HepG2 (cell line): ENCODE results near the gene MYADML2. TPM values are rescaled to one million over a fixed set of nuclear protein-coding genes. Genes with fewer than 3 reads are reported as not detected.

Experiments used
- ATAC-seq: fragments of 200-7000 bp; cut with Tn5 transposase; 3 replicates; pipeline ENCODE4 v1.9.1; 2020; ENCODE audit warnings: mild to moderate bottlenecking, moderate library complexity
- BruUV-seq: library from RNA; stranded (reverse); fragments of 400-500 nt; replicated peaks from 2 replicates; lab custom pipeline; 2021; lab: Mats Ljungman, UMichigan
- CTCF ChIA-PET: fragments of 300-600 bp; formaldehyde crosslinking; extraction: SDS; loops from one replicate; lab custom pipeline; 2021; ENCODE audit warnings: low total read pairs, inconsistent platforms, low intra/inter-chr PET ratio; lab: Yijun Ruan, JAX
- POLR2A ChIA-PET: fragments of 350-600 bp; sonication (Branson Sonifier 250); formaldehyde crosslinking; loops from one replicate; lab custom pipeline; 2020; ENCODE audit warnings: antibody characterized with exemption, inconsistent platforms; lab: Yijun Ruan, JAX
- DNase-seq: peaks from one replicate; pipeline ENCODE4 v3.0.0-alpha.2; 2015; ENCODE audit warnings: low spot score
- FAIRE-seq: peaks from 3 replicates; lab custom pipeline; 2011; peaks lifted over from hg19 to GRCh38; lab: Jason Lieb, UNC
- H2AFZ ChIP-seq: one replicate; pipeline ENCODE4 v1.6.1; 2011; ENCODE audit warnings: low read length, inconsistent platforms
- H3K27ac ChIP-seq: fragments of 300-600 bp; 3 replicates; pipeline ENCODE4 v1.8.0; 2011; ENCODE audit warnings: mixed run types, mild to moderate bottlenecking, mixed read lengths, low read length, inconsistent platforms; ENCODE audit not compliant: insufficient read depth; ENCODE audit errors: extremely low read length
- H3K27me3 ChIP-seq, 2 experiments: fragments of 200-600 bp in 1 of 2; 2 replicates in 1 of 2; 3 replicates in 1 of 2; pipeline versions ENCODE4 v1.6.0 to v1.8.0; 2011; ENCODE audit warnings: low read length in 2 of 2, mild to moderate bottlenecking in 2 of 2, moderate library complexity in 2 of 2, inconsistent platforms in 1 of 2; ENCODE audit not compliant: insufficient read depth in 2 of 2, control insufficient read depth in 1 of 2
- H3K36me3 ChIP-seq, 2 experiments: fragments of 200-600 bp in 1 of 2; replicated peaks in 1 of 2; 2 replicates in 1 of 2; 3 replicates in 1 of 2; pipeline versions ENCODE4 v1.5.1 to v1.8.0; 2011; ENCODE audit warnings: low read length in 2 of 2, inconsistent platforms in 1 of 2; ENCODE audit not compliant: insufficient read depth in 2 of 2, control insufficient read depth in 1 of 2
- H3K4me1 ChIP-seq: 2 replicates; pipeline ENCODE4 v1.5.1; 2012; ENCODE audit warnings: low read length, inconsistent platforms; ENCODE audit not compliant: insufficient read depth
- H3K4me2 ChIP-seq: 2 replicates; pipeline ENCODE4 v1.6.0; 2011; ENCODE audit warnings: low read depth, low read length, inconsistent platforms
- H3K4me3 ChIP-seq, 3 experiments: fragments of 200-600 bp in 1 of 3; sonication (generic), shearing (Covaris generic) in 1 of 3; replicated peaks in 1 of 3; 2 replicates each; pipeline ENCODE4 v1.5.1; 2011 to 2016; ENCODE audit warnings: low read length in 3 of 3, inconsistent platforms in 2 of 3, low read depth in 2 of 3, mild to moderate bottlenecking in 2 of 3, control low read depth in 1 of 3, mixed read lengths in 1 of 3; ENCODE audit not compliant: insufficient read depth in 1 of 3
- H3K79me2 ChIP-seq: one replicate; pipeline ENCODE4 v1.6.1; 2011; ENCODE audit warnings: low read length, inconsistent platforms; ENCODE audit not compliant: insufficient read depth
- H3K9ac ChIP-seq: 2 replicates; pipeline ENCODE4 v1.6.0; 2011; ENCODE audit warnings: mild to moderate bottlenecking, low read depth, low read length, inconsistent platforms; ENCODE audit not compliant: insufficient read depth
- H3K9me3 ChIP-seq: 2 replicates; pipeline ENCODE4 v1.5.1; 2012; ENCODE audit warnings: mild to moderate bottlenecking, low read length
- H4K20me1 ChIP-seq: 2 replicates; pipeline ENCODE4 v1.6.0; 2011; ENCODE audit warnings: inconsistent platforms, mild to moderate bottlenecking, low read length, moderate library complexity; ENCODE audit not compliant: insufficient read depth
- AHR ChIP-seq: IDR thresholded peaks from 2 replicates; pipeline ENCODE4 v1.6.1; 2018; ENCODE audit warnings: missing genetic modification reagents, missing compliant biosample characterization
- CENPX ChIP-seq: sonication (generic); formaldehyde crosslinking; IDR thresholded peaks from 2 replicates; pipeline ENCODE4 v1.9.0; 2021; ENCODE audit warnings: mild to moderate bottlenecking, missing genetic modification reagents, moderate library complexity
- HDAC6 ChIP-seq: fragments of 200-600 bp; sonication (generic); IDR thresholded peaks from 2 replicates; pipeline ENCODE4 v1.7.0; 2017; ENCODE audit warnings: mild to moderate bottlenecking, antibody characterized with exemption, low read length, low read depth
- NFRKB ChIP-seq: fragments of 450-650 bp; IDR thresholded peaks from 2 replicates; pipeline ENCODE4 v1.6.1; 2017
- PCBP1 ChIP-seq: fragments of 200-400 bp; formaldehyde crosslinking; IDR thresholded peaks from 2 replicates; pipeline ENCODE4 v1.6.1; 2017; ENCODE audit warnings: mild to moderate bottlenecking, low read depth, low read length, borderline replicate concordance
- POLR2A ChIP-seq, 2 experiments: IDR thresholded peaks; 2 replicates each; pipeline ENCODE4 v1.6.1; 2011; ENCODE audit warnings: low read depth in 2 of 2, low read length in 2 of 2, mild to moderate bottlenecking in 1 of 2, moderate library complexity in 1 of 2; ENCODE audit not compliant: insufficient read depth in 1 of 2
- ZNF7 ChIP-seq: IDR thresholded peaks from 2 replicates; pipeline ENCODE4 v1.6.1; 2016; ENCODE audit warnings: missing biosample characterization, missing genetic modification reagents
- WGBS: methylation state at CpG from one replicate; pipeline ENCODE4 v1.1.6; 2017; ENCODE audit warnings: low lambda C conversion rate; 5-methylcytosine and 5-hydroxymethylcytosine counted together
- in situ Hi-C: cut with HindIII; loops from 2 replicates; pipeline ENCODE4 v1.10.0; 2017; ENCODE audit warnings: low pct_unique_long_range_greater_than_20kb; ENCODE audit not compliant: extremely low pct_ligation_motif_present
- intact Hi-C: fragments of 100-400 bp; cut with micrococcal nuclease; formaldehyde crosslinking; loops from one replicate; pipeline ENCODE4 v1.10.0; 2022; ENCODE audit not compliant: unreplicated experiment
- polyA plus RNA-seq, 8 experiments: library from polyadenylated mRNA; depleted of rRNA in 3 of 8; stranded (reverse) in 7 of 8; unstranded in 1 of 8; fragments of >200 nt; fragmentation: Illumina TruSeq in 4 of 8; extraction: Trizol in 4 of 8; gene quantifications; 2 replicates each; pipeline versions ENCODE4 v1.2.1 to v1.2.3, GENCODE V29; 2011 to 2016; ENCODE audit warnings: low read depth in 4 of 8, missing spikeins in 1 of 8, mixed read lengths in 1 of 8; ENCODE audit not compliant: insufficient read depth in 1 of 8
- total RNA-seq, 5 experiments: library from RNA; depleted of rRNA; stranded (reverse); fragments of >200 nt; fragmentation: Illumina TruSeq; extraction: Trizol; gene quantifications; 2 replicates each; pipeline ENCODE4 v1.2.3, GENCODE V29; 2016; ENCODE audit warnings: low read depth in 1 of 5

The MYADML2 gene
- total and polyA plus RNA-seq, 2 of the 13 experiments (the other 11 are each of a cell fraction or from before 2014, with no cell fraction given), result not detected

DNA sequence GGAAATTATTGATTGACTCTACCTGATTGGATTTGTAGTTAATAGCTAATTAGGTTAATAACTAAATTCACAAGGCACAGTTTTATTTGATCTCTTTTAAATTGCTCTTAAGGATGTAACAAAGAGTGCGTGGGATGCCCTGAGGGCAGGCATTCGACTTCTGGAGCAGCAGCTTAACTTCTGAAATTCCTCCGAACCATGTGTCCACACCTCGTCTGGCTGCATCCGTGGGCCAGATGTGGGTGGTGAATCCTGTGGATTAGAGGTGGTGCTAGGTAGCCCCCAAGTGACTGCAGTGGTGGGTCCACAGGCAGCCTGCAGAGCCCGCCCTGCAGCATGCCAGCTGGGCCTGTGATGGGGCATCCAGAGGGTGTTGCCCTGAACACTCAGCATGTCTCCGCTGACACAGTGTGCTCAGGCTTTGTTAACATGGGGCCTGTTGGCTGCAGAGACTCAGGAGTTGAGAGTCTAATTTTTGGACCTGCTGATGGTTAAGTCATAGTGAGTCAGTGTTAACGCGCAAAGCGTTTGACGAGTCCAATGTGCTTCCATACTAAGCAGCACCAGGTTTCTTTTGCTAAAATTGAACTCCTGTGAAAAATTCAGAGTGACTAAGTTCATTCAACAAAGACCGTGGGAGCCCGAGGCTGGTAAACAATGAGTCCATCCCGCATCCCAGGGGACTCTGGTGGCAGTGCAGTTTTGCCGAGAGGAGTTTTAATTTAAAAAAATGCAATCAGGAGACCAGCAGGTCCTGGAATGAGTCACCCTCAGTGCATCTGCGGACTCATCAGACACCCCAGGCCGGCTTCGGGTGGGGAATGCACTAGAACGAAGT lies 48.8 kb downstream of the MYADML2 start (continued):
- TF ChIP-seq PCBP1, result no peak
- peak in 1 of 2 experiments; percentile 11; a peak in 2 of 4 replicates for TF ChIP-seq POLR2A (IDR thresholded peaks at IDR 0.05; ENCODE audit: insufficient read depth in 1 of 2, low read depth in 2 of 2, low read length in 2 of 2)
- TF ChIP-seq ZNF7 (CRISPR knock-in tag), result no peak
- TF ChIP-seq AHR, result no peak
- no peak for TF ChIP-seq HDAC6
- TF ChIP-seq, all 625 proteins: peak for 4

DNA sequence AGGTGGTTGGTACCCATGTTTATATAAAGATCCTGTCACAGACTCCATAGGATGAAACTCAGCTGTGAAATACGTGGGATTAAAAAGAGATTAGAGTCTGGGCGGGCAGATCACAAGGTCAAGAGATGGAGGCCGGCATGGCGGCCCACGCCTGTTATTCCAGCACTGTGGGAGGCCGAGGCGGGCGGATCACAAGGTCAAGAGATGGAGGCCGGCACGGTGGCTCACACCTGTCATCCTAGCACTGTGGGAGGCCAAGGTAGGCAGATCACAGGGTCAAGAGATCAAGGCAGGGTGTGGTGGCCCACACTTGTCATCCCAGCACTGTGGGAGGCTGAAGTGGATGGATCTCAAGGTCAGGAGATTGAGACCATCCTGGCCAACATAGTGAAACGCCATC lies 51.6 kb downstream of the MYADML2 start:
- Histone ChIP-seq H4K20me1 (no peaks in the 10 kb centered on the region; the same call in 1 of the 2 replicates), H2AFZ (no peak overlapping the region), H3K27ac (no peak overlapping the region), H3K4me1 (peaks cover 15% of the 10 kb centered on the region), H3K79me2 (peaks cover 16% of the 10 kb centered on the region), H3K36me3 (peaks cover 17 to 34% of the 10 kb centered on the region in 2 experiments; a peak in 4 of 5 replicates), H3K4me2 (no peak overlapping the region), H3K4me3 (no peak overlapping the region), H3K9me3 (no peaks in the 10 kb centered on the region), H3K27me3 (peaks cover 0 to 5% of the 10 kb centered on the region in 2 experiments; a peak in 2 of 5 replicates), H3K9ac (no peak overlapping the region)
- CTCF ChIA-PET, result no interaction called here
- ATAC-seq (no peak), FAIRE-seq (no peak), DNase-seq (no peak)
- 98% methylated on average over 11 of the region's 11 CpGs for WGBS
- TF ChIP-seq CENPX, result no peak
- TF ChIP-seq NFRKB, result no peak
- intact Hi-C loops (no loop called here), in situ Hi-C loops (no loop called here)
- POLR2A ChIA-PET, result no interaction called here
- no TSS peak for BruUV-seq
